ENCODE measurements around the gene SUPT3H.

- TF ChIP-seq CTCF (optimal IDR thresholded peaks at IDR 0.05 in 1 of 3, IDR thresholded peaks at IDR 0.05 in 1 of 3, conservative IDR thresholded peaks at IDR 0.05 in 1 of 3; ENCODE audit: extremely low read depth in 1 of 3, insufficient read depth in 2 of 3, low read length in 3 of 3) (no peak), EZH2 (IDR thresholded peaks at IDR 0.05; ENCODE audit: low read length) (no peak)
These were observed 221.7 kb downstream of the SUPT3H start for GRCh38 chr6:45156075-45156474.
